Loucy (cell line): ENCODE results near the gene NKX2-2.

ENCODE experiments used
- EZH2phosphoT487 ChIP-seq: fragments of 200-600 bp; IDR thresholded peaks from 2 replicates; pipeline ENCODE4 v1.6.1; 2018; ENCODE audit warnings: antibody characterized with exemption, mild to moderate bottlenecking, moderate library complexity, borderline replicate concordance
- TF ChIP-seq, protein P1 (sequence below): fragments of 200-600 bp; sonication (generic); conservative IDR thresholded peaks from 2 replicates; pipeline ENCODE4 v1.5.1; 2014; ENCODE audit warnings: mild to moderate bottlenecking, antibody characterized with exemption, low read length

- TF ChIP-seq, protein P1, sequence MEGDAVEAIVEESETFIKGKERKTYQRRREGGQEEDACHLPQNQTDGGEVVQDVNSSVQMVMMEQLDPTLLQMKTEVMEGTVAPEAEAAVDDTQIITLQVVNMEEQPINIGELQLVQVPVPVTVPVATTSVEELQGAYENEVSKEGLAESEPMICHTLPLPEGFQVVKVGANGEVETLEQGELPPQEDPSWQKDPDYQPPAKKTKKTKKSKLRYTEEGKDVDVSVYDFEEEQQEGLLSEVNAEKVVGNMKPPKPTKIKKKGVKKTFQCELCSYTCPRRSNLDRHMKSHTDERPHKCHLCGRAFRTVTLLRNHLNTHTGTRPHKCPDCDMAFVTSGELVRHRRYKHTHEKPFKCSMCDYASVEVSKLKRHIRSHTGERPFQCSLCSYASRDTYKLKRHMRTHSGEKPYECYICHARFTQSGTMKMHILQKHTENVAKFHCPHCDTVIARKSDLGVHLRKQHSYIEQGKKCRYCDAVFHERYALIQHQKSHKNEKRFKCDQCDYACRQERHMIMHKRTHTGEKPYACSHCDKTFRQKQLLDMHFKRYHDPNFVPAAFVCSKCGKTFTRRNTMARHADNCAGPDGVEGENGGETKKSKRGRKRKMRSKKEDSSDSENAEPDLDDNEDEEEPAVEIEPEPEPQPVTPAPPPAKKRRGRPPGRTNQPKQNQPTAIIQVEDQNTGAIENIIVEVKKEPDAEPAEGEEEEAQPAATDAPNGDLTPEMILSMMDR = no peak
- no peak; the same call in 1 of the 2 replicates for TF ChIP-seq EZH2phosphoT487
Measured at GRCh38 chr20:21546355-21546754, 32.5 kb upstream of the NKX2-2 start.
